RPMI8226 (cell line): ENCODE data around the gene NKAPL.

Experiments
- DNase-seq: peaks from one replicate; pipeline ENCODE4 v3.0.0-alpha.2; 2015

The NKAPL gene

GRCh38 chr6:28245206-28245941, 13.7 kb upstream of the NKAPL start:
- DNase-seq, result no peak

- DNase-seq, result no peak
Observed at GRCh38 chr6:28248916-28249315, 10.2 kb upstream of the NKAPL start.

- DNase-seq, result no peak
Observed at GRCh38 chr6:28250747-28251146, 8.3 kb upstream of the NKAPL start.

- peak; percentile 45 for DNase-seq
Observed at GRCh38 chr6:28251661-28252008, 7.5 kb upstream of the NKAPL start.

- peak; percentile 94 for DNase-seq
Observed at GRCh38 chr6:28252009-28252975, 6.8 kb upstream of the NKAPL start, which contains the start of gene ZKSCAN4. TSS of gene ZKSCAN4 (minus strand) at chr6:28252269. CDS start at chr6:28251980, 289 bp downstream.

- no peak for DNase-seq
Observed at GRCh38 chr6:28254121-28254519, 5.0 kb upstream of the NKAPL start.

GRCh38 chr6:28257042-28257441, 2.1 kb upstream of the NKAPL start:
- no peak for DNase-seq

GRCh38 chr6:28263922-28264321, 4.8 kb downstream of the NKAPL start:
- no peak for DNase-seq

- no peak for DNase-seq
Observed at GRCh38 chr6:28264834-28265401, 5.8 kb downstream of the NKAPL start.

- DNase-seq, result no peak
Observed at GRCh38 chr6:28266563-28266961, 7.5 kb downstream of the NKAPL start.

GRCh38 chr6:28266962-28267694, 8.0 kb downstream of the NKAPL start, which contains the start of gene ZSCAN26:
TSS of gene ZSCAN26 (plus strand) at chr6:28267143. CDS start at chr6:28271920, 4,777 bp downstream.
- DNase-seq, result peak; percentile 94

GRCh38 chr6:28267695-28268059, 8.6 kb downstream of the NKAPL start:
- no peak for DNase-seq

GRCh38 chr6:28269492-28269891, 10.4 kb downstream of the NKAPL start:
- DNase-seq, result peak; percentile 56

- no peak for DNase-seq
Observed at GRCh38 chr6:28274888-28275287, 15.8 kb downstream of the NKAPL start.

GRCh38 chr6:28277746-28278145, 18.6 kb downstream of the NKAPL start:
- DNase-seq, result no peak

- no peak for DNase-seq
Observed at GRCh38 chr6:28280595-28281287, 21.6 kb downstream of the NKAPL start.

- DNase-seq, result peak; percentile 71
Observed at GRCh38 chr6:28281288-28282064, 22.4 kb downstream of the NKAPL start, which contains the start of gene PGBD1. TSS of gene PGBD1 (plus strand) at chr6:28281572. CDS start at chr6:28283814, 2,242 bp downstream.

- peak; percentile 18 for DNase-seq
Observed at GRCh38 chr6:28282926-28283325, 23.8 kb downstream of the NKAPL start.

GRCh38 chr6:28291573-28291972, 32.5 kb downstream of the NKAPL start:
- DNase-seq, result no peak

GRCh38 chr6:28295326-28295725, 36.2 kb downstream of the NKAPL start:
- peak; percentile 11 for DNase-seq

GRCh38 chr6:28296520-28297060, 37.5 kb downstream of the NKAPL start:
- no peak for DNase-seq
